Measurements from ENCODE around the gene GTF2B.

GRCh38 chr1:88803444-88803843, 87.9 kb downstream of the GTF2B start:
- TF ChIP-seq CTCF (conservative IDR thresholded peaks at IDR 0.05; ENCODE audit: low read depth, low read length): no peak
- no peak for TF ChIP-seq EZH2 (IDR thresholded peaks at IDR 0.05; ENCODE audit: borderline replicate concordance, low read depth, low read length, poor library complexity, severe bottlenecking)
